Hematopoietic multipotent progenitor cell treated with erythropoietin and hydrocortisone succinate and interleukin-3 and kit ligand, for 17 days (in vitro differentiated cells): Measurements from ENCODE around the gene PAK6.

ENCODE experiments used
- DNase-seq: peaks from one replicate; pipeline ENCODE4 v3.0.0-alpha.2; 2015; ENCODE audit warnings: low spot score

PAK6 gene

GRCh38 chr15:40255033-40255432 lies 16.2 kb downstream of the PAK6 start:
- DNase-seq, result no peak

GRCh38 chr15:40256638-40257235 lies 17.9 kb downstream of the PAK6 start:
- no peak for DNase-seq

GRCh38 chr15:40257656-40258450 lies 19.0 kb downstream of the PAK6 start:
- no peak for DNase-seq

GRCh38 chr15:40258544-40258943 lies 19.7 kb downstream of the PAK6 start:
- no peak for DNase-seq

- DNase-seq, result no peak
These were observed 20.2 kb downstream of the PAK6 start for GRCh38 chr15:40259021-40259420.

- DNase-seq, result no peak
These were observed 24.3 kb downstream of the PAK6 start for GRCh38 chr15:40263024-40263754.

GRCh38 chr15:40264321-40265153 lies 25.7 kb downstream of the PAK6 start:
- DNase-seq, result no peak

- DNase-seq, result no peak
These were observed 26.5 kb downstream of the PAK6 start for GRCh38 chr15:40265355-40265754.

GRCh38 chr15:40265875-40266274 lies 27.0 kb downstream of the PAK6 start:
- no peak for DNase-seq

GRCh38 chr15:40266828-40267304 lies 28.0 kb downstream of the PAK6 start:
- peak; percentile 23 for DNase-seq

- DNase-seq, result no peak
These were observed 28.8 kb downstream of the PAK6 start for GRCh38 chr15:40267670-40268069.

- no peak for DNase-seq
These were observed 30.7 kb downstream of the PAK6 start for GRCh38 chr15:40269604-40270003.

- no peak for DNase-seq
These were observed 31.6 kb downstream of the PAK6 start for GRCh38 chr15:40270246-40270995.

GRCh38 chr15:40271685-40272484 lies 33.0 kb downstream of the PAK6 start:
- DNase-seq, result no peak

GRCh38 chr15:40272485-40273056 lies 33.7 kb downstream of the PAK6 start:
- no peak for DNase-seq

- DNase-seq, result no peak
These were observed 34.6 kb downstream of the PAK6 start for GRCh38 chr15:40273428-40273827.

GRCh38 chr15:40274350-40275274 lies 35.7 kb downstream of the PAK6 start:
- peak; percentile 89 for DNase-seq

- no peak for DNase-seq
These were observed 36.7 kb downstream of the PAK6 start for GRCh38 chr15:40275523-40275922.

GRCh38 chr15:40275954-40276353 lies 37.1 kb downstream of the PAK6 start:
- DNase-seq, result no peak
